Activated CD4-positive, alpha-beta T cell treated with anti-CD3 and anti-CD28 coated beads for 48 hours (primary cell): ENCODE data around the gene VASN.
A peak's percentile ranks its signal among the peaks of the same experiment; 100 is the strongest.

ENCODE experiments used
- DNase-seq: peaks from one replicate; pipeline ENCODE4 v3.0.0-alpha.2; 2020

VASN gene

GRCh38 chr16:4404967-4405696, 33.5 kb downstream of the VASN start:
- DNase-seq: no peak

GRCh38 chr16:4407543-4408322, 36.1 kb downstream of the VASN start:
- DNase-seq: no peak

GRCh38 chr16:4408323-4408690, 36.7 kb downstream of the VASN start:
- no peak for DNase-seq

DNA sequence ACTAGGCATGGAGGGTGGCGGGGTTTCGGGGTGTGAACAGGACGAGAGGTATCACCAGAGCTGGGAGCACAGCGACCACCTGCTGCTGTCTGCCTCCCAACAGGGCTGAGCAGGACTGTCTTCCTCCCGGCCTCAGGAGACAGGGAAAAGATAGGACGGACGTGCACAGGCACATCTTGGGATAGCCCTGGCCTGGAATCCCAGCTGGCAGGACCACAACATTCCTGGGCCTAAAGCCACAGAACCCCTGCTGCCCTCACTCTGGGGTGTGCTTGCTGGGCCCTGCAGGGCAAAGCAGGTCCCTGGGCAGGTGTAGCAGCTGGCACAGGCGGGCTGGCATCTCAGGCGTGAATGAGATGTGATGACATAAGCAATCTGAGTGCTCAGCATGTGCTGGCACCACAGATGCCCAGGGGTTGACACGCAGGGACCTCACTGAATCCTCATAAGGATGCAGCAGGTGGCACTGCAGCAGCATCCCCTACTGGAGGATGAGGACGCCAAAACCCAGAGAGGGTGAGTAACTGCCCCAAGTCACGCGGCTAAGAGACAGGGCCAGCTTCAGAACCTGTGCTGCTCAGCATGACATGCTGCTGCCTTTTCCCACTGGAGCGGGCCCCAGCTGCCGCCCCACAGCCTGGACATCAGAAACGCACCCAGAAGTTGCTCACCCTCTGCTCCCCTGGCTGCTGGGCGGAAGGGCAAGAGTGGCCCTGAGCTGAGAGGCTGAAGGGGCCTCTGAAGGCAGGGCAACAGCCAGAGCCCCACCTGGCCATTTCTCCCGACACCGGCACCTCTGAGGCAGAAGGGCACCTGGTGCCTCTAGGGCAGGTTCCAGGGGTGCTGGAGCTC, 37.7 kb downstream of the VASN start:
- no peak for DNase-seq

DNA sequence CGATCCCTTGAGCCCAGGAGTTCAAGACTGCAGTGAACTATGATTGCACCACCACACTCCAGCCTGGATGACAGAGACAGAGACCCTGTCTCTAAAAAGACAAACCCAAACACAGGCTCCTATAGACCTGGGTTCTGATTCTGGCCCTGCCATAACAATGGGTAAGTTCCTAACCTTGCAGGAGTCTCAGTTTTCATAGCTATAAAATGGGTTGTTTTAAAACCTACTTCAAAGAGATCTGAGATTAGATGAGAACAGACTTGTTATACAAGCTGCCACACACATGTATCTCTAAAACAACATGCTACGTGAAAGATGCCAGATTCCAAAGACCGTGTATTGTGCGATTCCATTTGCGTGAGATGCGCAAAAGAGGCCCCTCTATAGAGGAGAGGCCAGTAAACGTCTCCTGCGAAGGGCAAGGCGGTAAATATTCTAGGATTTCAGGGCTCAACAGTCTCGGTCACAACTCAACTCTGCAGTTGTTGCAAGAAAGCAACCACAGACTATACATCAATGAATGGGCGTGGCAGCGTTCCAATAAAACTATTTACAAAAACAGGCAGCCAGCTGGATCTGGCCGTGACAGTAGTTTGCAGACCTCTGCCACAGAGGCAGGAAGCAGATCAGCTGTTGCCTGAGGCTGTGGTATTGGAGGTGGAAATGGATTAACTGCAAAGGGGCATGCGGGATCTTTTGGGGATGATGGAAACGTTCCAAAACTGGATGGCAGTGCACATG, 38.9 kb downstream of the VASN start:
- no peak for DNase-seq

- DNase-seq: no peak
Measured at GRCh38 chr16:4411684-4412083, 40.0 kb downstream of the VASN start.

- DNase-seq: no peak
Measured at GRCh38 chr16:4412159-4412558, 40.5 kb downstream of the VASN start.

- no peak for DNase-seq
Measured at GRCh38 chr16:4412854-4413253, 41.2 kb downstream of the VASN start.

DNA sequence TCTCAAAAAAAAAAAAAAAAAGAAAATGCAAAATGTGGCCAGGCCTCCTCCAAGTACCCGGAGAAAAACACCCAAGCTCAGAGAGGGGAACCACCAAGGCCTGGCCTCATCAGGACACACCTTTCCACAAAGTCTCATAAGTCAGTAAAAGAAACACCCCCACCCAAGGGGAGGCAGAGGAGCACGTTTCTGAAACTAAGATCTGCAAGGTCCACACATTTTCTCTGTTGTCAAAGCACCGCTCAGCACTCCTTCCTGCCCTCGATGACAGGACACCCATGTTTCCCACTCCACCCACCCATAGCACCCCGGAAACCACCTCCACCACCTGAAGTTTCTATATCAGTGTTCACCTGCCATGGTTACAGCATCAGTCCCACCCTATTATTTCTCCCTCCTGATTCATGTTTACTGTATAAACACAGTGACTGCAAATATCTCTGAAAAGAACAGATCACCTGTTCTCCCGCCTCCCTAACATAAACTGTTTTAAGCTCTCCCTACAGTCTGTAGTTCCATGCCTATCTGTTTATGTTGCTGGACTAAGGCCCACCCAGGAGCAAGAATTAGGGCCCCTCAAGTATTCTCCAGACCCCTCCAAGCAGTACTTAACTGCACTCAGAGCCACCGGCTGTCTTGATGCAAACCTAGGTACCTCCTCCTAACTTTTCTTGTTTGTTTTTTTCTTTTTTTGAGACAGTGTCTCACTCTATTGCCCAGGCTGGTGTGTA, 42.7 kb downstream of the VASN start:
- peak; percentile 86 for DNase-seq

GRCh38 chr16:4415538-4416199, 44.0 kb downstream of the VASN start:
- DNase-seq: peak; percentile 72

GRCh38 chr16:4416200-4417032, 44.8 kb downstream of the VASN start, which contains the start of gene CORO7:
Gene CORO7 (minus strand): TSS chr16:4416596. CDS start chr16:4416518, 78 bp downstream.
- DNase-seq: peak; percentile 99

GRCh38 chr16:4419402-4419959, 47.8 kb downstream of the VASN start:
- no peak for DNase-seq

- DNase-seq: no peak
Measured at GRCh38 chr16:4420505-4421105, 49.0 kb downstream of the VASN start.

GRCh38 chr16:4425378-4426020, 53.9 kb downstream of the VASN start, which contains the start of gene DNAJA3:
Gene DNAJA3 (plus strand): TSS chr16:4425868. CDS start chr16:4425882, 14 bp downstream.
- DNase-seq: peak; percentile 94

GRCh38 chr16:4426021-4426684, 54.5 kb downstream of the VASN start:
- peak; percentile 61 for DNase-seq

DNA sequence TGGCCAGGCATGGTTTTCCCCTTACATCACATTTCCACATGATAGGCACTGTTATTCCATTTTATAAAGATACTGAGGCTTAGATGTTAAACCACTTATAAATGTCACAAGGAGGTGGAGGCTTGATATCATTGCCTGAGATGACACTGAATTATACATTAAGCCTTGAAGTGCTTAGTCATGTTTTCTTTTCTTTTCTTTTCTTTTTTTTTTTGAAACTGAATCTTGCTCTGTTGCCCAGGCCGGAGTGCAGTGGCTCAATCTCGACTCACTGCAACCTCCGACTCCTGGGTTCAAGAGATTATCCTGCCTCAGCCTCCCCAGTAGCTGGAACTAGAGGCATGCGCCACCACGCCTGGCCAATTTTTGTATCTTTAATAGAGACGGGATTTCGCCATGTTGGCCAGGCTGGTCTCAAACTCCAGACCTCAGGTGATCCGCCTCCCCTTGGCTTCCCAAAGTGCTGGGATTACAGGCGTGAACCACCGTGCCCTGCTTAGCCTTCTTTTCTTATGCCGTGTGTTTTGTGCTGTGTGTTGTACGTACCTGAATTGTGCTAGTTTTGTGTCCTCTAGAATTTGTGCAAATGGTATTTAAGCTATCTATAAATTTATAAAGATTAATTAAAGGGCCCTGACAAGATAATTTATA, 55.2 kb downstream of the VASN start:
- DNase-seq: no peak

DNA sequence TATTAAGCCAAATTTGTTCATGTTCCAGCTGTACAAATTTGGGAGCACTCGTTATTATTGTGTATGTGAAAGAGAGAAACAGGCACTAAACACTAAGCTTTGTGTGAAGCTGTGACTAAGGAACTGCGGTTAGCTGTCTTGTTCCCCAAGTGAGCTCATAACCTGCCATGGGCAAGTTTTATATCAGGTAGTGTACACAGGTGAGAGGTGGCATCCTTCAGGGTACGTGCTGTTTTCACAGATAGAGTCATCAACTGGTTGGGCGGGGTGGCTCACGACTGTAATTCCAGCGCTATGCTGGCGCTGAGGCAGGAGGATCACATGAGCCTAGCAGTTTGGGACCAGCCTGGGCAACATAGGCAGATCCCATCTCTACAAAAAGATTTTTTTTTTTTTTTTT, 56.9 kb downstream of the VASN start:
- no peak for DNase-seq

GRCh38 chr16:4431023-4431422, 59.4 kb downstream of the VASN start:
- DNase-seq: no peak
